ENCODE data around the gene ATF6.

DNA sequence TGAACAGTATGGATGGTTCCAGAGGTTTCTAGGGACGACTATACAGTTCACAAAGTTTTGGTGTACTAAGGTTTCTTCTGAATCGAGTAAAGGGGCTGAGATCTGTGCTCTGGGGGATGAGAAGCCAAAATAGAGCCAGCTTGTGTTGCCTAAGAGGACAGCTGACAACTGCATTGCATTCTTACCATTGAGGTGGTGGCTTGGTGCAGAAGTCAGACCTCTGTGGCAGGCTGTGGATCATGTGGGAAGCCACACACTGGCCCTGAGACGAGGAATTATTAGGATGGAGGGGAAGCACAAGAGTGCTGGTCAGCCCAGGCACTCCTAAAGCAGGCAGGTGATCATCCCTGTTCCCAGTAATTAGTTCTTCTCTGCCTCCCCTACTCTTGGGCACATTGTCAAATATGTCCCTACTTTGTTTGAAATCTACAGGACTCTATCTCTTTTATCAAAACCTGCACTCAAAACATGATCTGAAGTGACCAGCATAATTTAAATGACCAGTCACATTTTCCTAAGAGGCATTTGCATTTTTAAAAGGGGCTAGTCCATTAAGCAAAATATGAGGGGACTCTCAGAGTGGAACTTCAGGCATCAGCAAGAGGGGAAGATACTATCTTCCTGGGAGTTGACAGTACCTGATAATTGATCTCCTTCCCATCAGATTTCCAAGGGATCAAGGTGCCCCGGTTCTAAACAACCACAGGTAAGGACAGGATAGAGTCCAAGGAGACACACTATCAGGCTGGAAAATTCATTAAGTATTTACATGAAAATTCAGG lies 45.0 kb upstream of the ATF6 start, which contains the start of gene FCRLB:
- TF ChIP-seq CTCF (conservative IDR thresholded peaks at IDR 0.05; ENCODE audit: low read depth, low read length) (no peak), SMC3 (IDR thresholded peaks at IDR 0.05; ENCODE audit: low read depth, low read length) (no peak), MAFK (IDR thresholded peaks at IDR 0.05; ENCODE audit: low read depth, low read length) (no peak), POLR2A (IDR thresholded peaks at IDR 0.05; ENCODE audit: low read depth, low read length) (no peak)
